Suprapubic skin (tissue), 4 donors: Measurements from ENCODE around the gene ESM1. TPM values are rescaled to one million over a fixed set of nuclear protein-coding genes. Genes with fewer than 3 reads are reported as not detected.
"Not testable (repeated sequence)": the region's sequence is repeated elsewhere in the genome, so short reads cannot be mapped to it uniquely, and the experiment has no call there.

ENCODE experiments used
- DNase-seq, 2 donors: peaks; one replicate each; pipeline ENCODE4 v3.0.0-alpha.2; 2019; ENCODE audit warnings: low spot score in 2 of 2
- H3K27ac ChIP-seq: fragments of 200-600 bp; sonication (generic); one replicate; pipeline ENCODE4 v1.5.1; 2019
- H3K27me3 ChIP-seq: fragments of 200-600 bp; sonication (generic); one replicate; pipeline ENCODE4 v1.5.1; 2019
- H3K36me3 ChIP-seq: fragments of 200-600 bp; sonication (generic); one replicate; pipeline ENCODE4 v1.5.1; 2019
- H3K4me1 ChIP-seq: fragments of 200-600 bp; sonication (generic); one replicate; pipeline ENCODE4 v1.5.1; 2019
- H3K4me3 ChIP-seq: fragments of 200-600 bp; sonication (generic); one replicate; pipeline ENCODE4 v1.5.1; 2019; ENCODE audit warnings: mild to moderate bottlenecking
- H3K9me3 ChIP-seq: fragments of 200-600 bp; sonication (generic); one replicate; pipeline ENCODE4 v1.5.1; 2019
- CTCF ChIP-seq, 2 donors: fragments of 200-600 bp in 1 of 2; fragments of 450-650 bp in 1 of 2; sonication (generic) in 1 of 2; IDR thresholded peaks; one replicate each; pipeline ENCODE4 v1.5.1; 2016 to 2019; ENCODE audit warnings: antibody characterized with exemption in 2 of 2, mild to moderate bottlenecking in 1 of 2, moderate library complexity in 1 of 2
- EP300 ChIP-seq: sonication (generic); formaldehyde crosslinking; IDR thresholded peaks from one replicate; pipeline ENCODE4 v1.6.1; 2017; ENCODE audit warnings: antibody characterized with exemption
- POLR2A ChIP-seq, 2 donors: fragments of 450-650 bp; IDR thresholded peaks; one replicate each; pipeline ENCODE4 v1.6.1; 2017; ENCODE audit warnings: antibody characterized with exemption in 2 of 2, mild to moderate bottlenecking in 2 of 2, moderate library complexity in 2 of 2
- POLR2AphosphoS5 ChIP-seq, 3 donors: sonication (generic); formaldehyde crosslinking; IDR thresholded peaks; one replicate each; pipeline ENCODE4 v1.6.1; 2017; ENCODE audit warnings: antibody characterized with exemption in 3 of 3
- WGBS: methylation state at CpG from one replicate; pipeline ENCODE4 v1.1.5; 2018; 5-methylcytosine and 5-hydroxymethylcytosine counted together
- total RNA-seq, 4 donors: library from RNA; depleted of rRNA; stranded (reverse); fragments of >200 nt; gene quantifications; one replicate each; pipeline ENCODE4 v1.1.0, GENCODE V29; 2016

The ESM1 gene
- total RNA-seq, 4 donors from 2014 or later: 0.38 to 0.49 TPM; not detected in 2

- no peaks in the 10 kb centered on the region for H3K9me3 ChIP-seq
- H3K36me3 ChIP-seq: no peaks in the 10 kb centered on the region
- WGBS: 76% methylated on average over 2 of the region's 2 CpGs
- H3K4me3 ChIP-seq: no peak overlapping the region
- DNase-seq: no peak
- H3K4me1 ChIP-seq: no peaks in the 10 kb centered on the region
- H3K27me3 ChIP-seq: no peaks in the 10 kb centered on the region
- H3K27ac ChIP-seq: no peak overlapping the region
- no peak for TF ChIP-seq EP300
- TF ChIP-seq POLR2A (IDR thresholded peaks at IDR 0.05): no peak
- TF ChIP-seq CTCF (IDR thresholded peaks at IDR 0.05): no peak
- TF ChIP-seq POLR2AphosphoS5 (IDR thresholded peaks at IDR 0.05): no peak
Observed at GRCh38 chr5:55030220-55030619, 44.8 kb upstream of the ESM1 start.

GRCh38 chr5:55027595-55027994 is 42.2 kb upstream of the ESM1 start:
- WGBS: 77% methylated on average over 3 of the region's 3 CpGs
- H3K9me3 ChIP-seq: no peaks in the 10 kb centered on the region
- H3K36me3 ChIP-seq: no peaks in the 10 kb centered on the region
- H3K27me3 ChIP-seq: no peaks in the 10 kb centered on the region
- H3K27ac ChIP-seq: no peak overlapping the region
- no peak overlapping the region for H3K4me3 ChIP-seq
- TF ChIP-seq POLR2A (IDR thresholded peaks at IDR 0.05) (no peak), POLR2AphosphoS5 (IDR thresholded peaks at IDR 0.05) (no peak), CTCF (IDR thresholded peaks at IDR 0.05) (no peak), EP300 (no peak)
- DNase-seq: no peak
- no peaks in the 10 kb centered on the region for H3K4me1 ChIP-seq

GRCh38 chr5:55022450-55022849 is 37.1 kb upstream of the ESM1 start:
- Histone ChIP-seq H3K27me3 (no peaks in the 10 kb centered on the region), H3K4me3 (no peak overlapping the region), H3K9me3 (no peaks in the 10 kb centered on the region), H3K27ac (no peak overlapping the region), H3K36me3 (no peaks in the 10 kb centered on the region), H3K4me1 (no peaks in the 10 kb centered on the region)
- no peak for TF ChIP-seq CTCF (IDR thresholded peaks at IDR 0.05)
- no peak for TF ChIP-seq POLR2AphosphoS5 (IDR thresholded peaks at IDR 0.05)
- TF ChIP-seq EP300: no peak
- no peak for TF ChIP-seq POLR2A (IDR thresholded peaks at IDR 0.05)
- DNase-seq: no peak
- WGBS: 80% methylated on average over 2 of the region's 2 CpGs

GRCh38 chr5:55021821-55022220 is 36.4 kb upstream of the ESM1 start:
- H3K4me3 ChIP-seq: no peak overlapping the region
- TF ChIP-seq POLR2AphosphoS5 (IDR thresholded peaks at IDR 0.05) (no peak), POLR2A (IDR thresholded peaks at IDR 0.05) (no peak), EP300 (no peak), CTCF (IDR thresholded peaks at IDR 0.05) (no peak)
- H3K36me3 ChIP-seq: no peaks in the 10 kb centered on the region
- no peaks in the 10 kb centered on the region for H3K4me1 ChIP-seq
- H3K27ac ChIP-seq: no peak overlapping the region
- DNase-seq: no peak
- no peaks in the 10 kb centered on the region for H3K27me3 ChIP-seq
- H3K9me3 ChIP-seq: no peaks in the 10 kb centered on the region
- 82% methylated on average over 4 of the region's 4 CpGs for WGBS

GRCh38 chr5:55021410-55021809 is 36.0 kb upstream of the ESM1 start:
- Histone ChIP-seq H3K27me3 (no peaks in the 10 kb centered on the region), H3K27ac (no peak overlapping the region), H3K36me3 (no peaks in the 10 kb centered on the region), H3K4me1 (no peaks in the 10 kb centered on the region), H3K9me3 (no peaks in the 10 kb centered on the region), H3K4me3 (no peak overlapping the region)
- TF ChIP-seq POLR2AphosphoS5 (IDR thresholded peaks at IDR 0.05): no peak
- TF ChIP-seq CTCF (IDR thresholded peaks at IDR 0.05): no peak
- no peak for TF ChIP-seq EP300
- TF ChIP-seq POLR2A (IDR thresholded peaks at IDR 0.05): no peak
- DNase-seq: no peak
- 75% methylated on average over 6 of the region's 6 CpGs for WGBS

GRCh38 chr5:55010149-55010548 is 24.8 kb upstream of the ESM1 start:
- H3K4me3 ChIP-seq, H3K27me3 ChIP-seq, H3K36me3 ChIP-seq, H3K27ac ChIP-seq, H3K9me3 ChIP-seq, DNase-seq, H3K4me1 ChIP-seq: not testable (repeated sequence)
- 100% methylated on average over 1 of the region's 1 CpG for WGBS
